Measurements from ENCODE around the gene SEC14L5. TPM values are rescaled to one million over a fixed set of nuclear protein-coding genes. Genes with fewer than 3 reads are reported as not detected.

SEC14L5 gene
- polyA plus RNA-seq, 1 experiment = 0.05 TPM

DNA sequence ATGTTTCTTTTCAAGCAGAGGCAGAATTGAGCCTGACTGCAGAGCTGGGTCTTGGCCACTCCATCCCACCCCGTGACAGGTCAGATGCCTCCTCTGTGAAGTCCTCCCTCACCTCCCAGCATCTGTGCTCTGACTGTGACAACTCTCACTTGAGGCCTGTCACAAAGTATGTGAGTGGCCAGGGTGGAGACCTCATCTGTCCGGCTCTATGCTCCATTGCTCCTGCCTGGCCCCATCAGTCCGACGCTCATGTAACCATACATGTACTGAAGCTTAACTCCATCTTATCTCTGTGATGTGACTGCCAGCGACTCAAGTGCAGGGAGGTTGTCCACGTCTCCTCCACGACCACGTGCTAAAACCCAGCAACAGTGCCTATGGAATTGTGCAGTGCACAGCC, 24.7 kb upstream of the SEC14L5 start:
- Histone ChIP-seq H3K9me3 (ENCODE audit: control insufficient read depth, insufficient read depth, low read length) (peaks cover 1% of the 10 kb centered on the region), H3K27me3 (ENCODE audit: control insufficient read depth, insufficient read depth, low read length) (peaks cover 42% of the 10 kb centered on the region), H3K4me3 (ENCODE audit: low read depth, low read length) (no peak overlapping the region), H3K27ac (ENCODE audit: low read depth, low read length) (no peak overlapping the region)
- no peak for DNase-seq (ENCODE audit: low read depth, low spot score)
- TF ChIP-seq, protein P1, sequence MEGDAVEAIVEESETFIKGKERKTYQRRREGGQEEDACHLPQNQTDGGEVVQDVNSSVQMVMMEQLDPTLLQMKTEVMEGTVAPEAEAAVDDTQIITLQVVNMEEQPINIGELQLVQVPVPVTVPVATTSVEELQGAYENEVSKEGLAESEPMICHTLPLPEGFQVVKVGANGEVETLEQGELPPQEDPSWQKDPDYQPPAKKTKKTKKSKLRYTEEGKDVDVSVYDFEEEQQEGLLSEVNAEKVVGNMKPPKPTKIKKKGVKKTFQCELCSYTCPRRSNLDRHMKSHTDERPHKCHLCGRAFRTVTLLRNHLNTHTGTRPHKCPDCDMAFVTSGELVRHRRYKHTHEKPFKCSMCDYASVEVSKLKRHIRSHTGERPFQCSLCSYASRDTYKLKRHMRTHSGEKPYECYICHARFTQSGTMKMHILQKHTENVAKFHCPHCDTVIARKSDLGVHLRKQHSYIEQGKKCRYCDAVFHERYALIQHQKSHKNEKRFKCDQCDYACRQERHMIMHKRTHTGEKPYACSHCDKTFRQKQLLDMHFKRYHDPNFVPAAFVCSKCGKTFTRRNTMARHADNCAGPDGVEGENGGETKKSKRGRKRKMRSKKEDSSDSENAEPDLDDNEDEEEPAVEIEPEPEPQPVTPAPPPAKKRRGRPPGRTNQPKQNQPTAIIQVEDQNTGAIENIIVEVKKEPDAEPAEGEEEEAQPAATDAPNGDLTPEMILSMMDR (IDR thresholded peaks at IDR 0.05; ENCODE audit: low read depth, low read length) = no peak
- ChIA-PET CTCF (no interaction called here), POLR2A (no interaction called here)

DNA sequence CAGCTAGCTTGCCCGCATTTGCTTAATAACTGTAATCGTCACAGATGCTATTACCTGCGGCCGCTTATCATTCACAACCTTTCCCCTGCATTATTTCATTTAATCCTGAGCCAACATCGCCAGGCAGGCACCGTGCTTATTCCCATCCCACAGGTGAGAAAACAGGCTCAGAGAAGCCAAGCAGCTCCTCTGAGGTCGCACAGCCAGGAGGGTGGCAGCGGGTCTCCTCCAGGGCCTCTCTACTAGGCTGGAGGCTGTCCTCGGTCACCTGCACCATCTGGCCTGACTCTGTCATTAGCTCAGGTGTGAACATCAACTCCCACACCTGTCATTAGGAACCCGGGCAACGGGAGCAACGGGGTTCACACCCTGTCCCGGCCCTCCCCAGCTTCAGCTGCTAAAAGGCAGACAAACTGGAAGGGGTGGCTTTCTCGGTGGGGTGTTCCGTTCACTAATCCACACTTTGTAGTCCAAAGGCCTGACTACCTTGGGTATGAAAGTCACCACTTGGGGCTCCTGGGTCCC, 24.2 kb upstream of the SEC14L5 start:
- CTCF ChIA-PET = no interaction called here
- Histone ChIP-seq H3K27ac (ENCODE audit: low read depth, low read length) (no peak overlapping the region), H3K27me3 (ENCODE audit: control insufficient read depth, insufficient read depth, low read length) (peaks cover 42% of the 10 kb centered on the region), H3K9me3 (ENCODE audit: control insufficient read depth, insufficient read depth, low read length) (no peaks in the 10 kb centered on the region; the same call in 1 of the 2 replicates), H3K4me3 (ENCODE audit: low read depth, low read length) (no peak overlapping the region)
- no peak for DNase-seq (ENCODE audit: low read depth, low spot score)
- TF ChIP-seq, protein P1 (IDR thresholded peaks at IDR 0.05; ENCODE audit: low read depth, low read length) = no peak
- POLR2A ChIA-PET = no interaction called here

DNA sequence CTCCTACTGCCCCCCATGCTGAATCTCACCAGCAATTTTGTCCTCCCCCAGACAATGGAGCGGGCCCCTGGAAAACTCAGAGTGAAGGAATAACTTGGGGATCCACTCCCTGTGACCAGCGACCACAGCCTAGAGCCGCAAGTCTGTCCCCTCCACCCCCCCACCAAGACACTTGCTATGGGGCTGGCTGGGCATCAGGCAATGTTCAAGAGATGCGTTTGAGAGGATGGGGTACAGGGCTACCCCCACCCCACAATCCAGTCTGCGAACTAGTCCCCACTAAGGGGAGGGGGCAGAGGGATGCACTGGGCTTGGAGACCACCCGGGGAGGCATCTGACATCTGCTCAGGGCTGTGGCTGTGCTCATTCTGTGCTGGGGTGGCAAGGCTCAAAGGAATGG, 23.5 kb upstream of the SEC14L5 start:
- POLR2A ChIA-PET = interaction anchor here (1.4 kb wide), 1 partner anchor 10 kb away, joined by 6 read pairs; no protein-coding TSS in a partner anchor

DNA sequence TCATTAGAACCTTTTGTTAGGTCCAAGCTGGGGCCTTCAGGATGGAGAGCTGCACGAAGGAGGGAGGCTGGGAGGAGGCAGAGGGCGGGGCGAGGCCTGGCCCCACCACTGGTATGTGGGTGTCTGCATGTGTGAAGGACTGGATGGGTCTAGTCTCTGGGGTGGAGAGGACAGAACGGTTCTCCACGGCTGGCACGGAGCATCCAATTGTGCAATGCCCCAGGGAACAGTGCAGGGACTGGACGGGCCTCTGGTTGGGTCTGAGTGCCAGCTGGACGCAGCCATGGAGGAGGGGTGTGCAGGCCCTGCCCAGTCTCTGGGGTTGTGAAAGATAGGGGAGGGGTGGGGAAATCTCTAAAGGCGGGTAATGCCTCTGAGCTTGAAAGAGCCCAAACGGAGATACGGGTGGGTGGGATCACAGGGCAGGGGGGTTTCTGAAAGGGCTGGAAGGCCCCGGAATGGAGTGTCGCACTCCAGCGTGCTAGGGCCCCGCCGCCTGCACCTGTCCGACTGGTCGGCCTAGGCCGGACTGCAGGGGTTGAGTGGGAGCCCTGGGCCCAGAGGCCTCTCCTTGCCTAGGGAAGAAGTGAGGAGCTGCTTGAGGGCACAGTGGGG, 22.8 kb upstream of the SEC14L5 start:
- POLR2A ChIA-PET = interaction anchor here (0.5 to 1.4 kb wide), 3 partner anchors 9 to 455 kb away, joined by 4 to 7 read pairs (median 6); no protein-coding TSS in a partner anchor
- peaks cover 42% of the 10 kb centered on the region for H3K27me3 ChIP-seq (ENCODE audit: control insufficient read depth, insufficient read depth, low read length)
- DNase-seq (ENCODE audit: low read depth, low spot score) = no peak
- no peak overlapping the region for H3K27ac ChIP-seq (ENCODE audit: low read depth, low read length)
- H3K4me3 ChIP-seq (ENCODE audit: low read depth, low read length) = no peak overlapping the region
- no peaks in the 10 kb centered on the region; the same call in 1 of the 2 replicates for H3K9me3 ChIP-seq (ENCODE audit: control insufficient read depth, insufficient read depth, low read length)
- CTCF ChIA-PET = interaction anchor here (0.6 kb wide), 1 partner anchor 133 kb away, joined by 6 read pairs; the partner anchor contains the start of gene ROGDI
- TF ChIP-seq, protein P1 (IDR thresholded peaks at IDR 0.05; ENCODE audit: low read depth, low read length) = no peak

More for the DNA sequence above, 23.5 kb upstream of the SEC14L5 start:
- no peak for DNase-seq (ENCODE audit: low read depth, low spot score)
- Histone ChIP-seq H3K27ac (ENCODE audit: low read depth, low read length) (no peak overlapping the region), H3K4me3 (ENCODE audit: low read depth, low read length) (no peak overlapping the region), H3K27me3 (ENCODE audit: control insufficient read depth, insufficient read depth, low read length) (peaks cover 42% of the 10 kb centered on the region), H3K9me3 (ENCODE audit: control insufficient read depth, insufficient read depth, low read length) (no peaks in the 10 kb centered on the region; the same call in 1 of the 2 replicates)
- TF ChIP-seq, protein P1 (IDR thresholded peaks at IDR 0.05; ENCODE audit: low read depth, low read length) = no peak
- CTCF ChIA-PET = no interaction called here

Measured in AG04450 (cell line).